ENCODE measurements around the gene NT5E.

GRCh38 chr6:85483846-85484245, 34.0 kb downstream of the NT5E start:
- no peak for TF ChIP-seq CTCF (conservative IDR thresholded peaks at IDR 0.05; ENCODE audit: low read depth, low read length)
- TF ChIP-seq EZH2 (IDR thresholded peaks at IDR 0.05; ENCODE audit: low read length, unreplicated experiment), result no peak
